ENCODE measurements around the gene ZNF500.

GRCh38 chr16:4701791-4702465 lies 65.0 kb downstream of the ZNF500 start:
- TF ChIP-seq REST (IDR thresholded peaks at IDR 0.05; ENCODE audit: insufficient read depth in 1 of 2, low read depth in 2 of 2, low read length in 2 of 2) (no peak), TAF1 (IDR thresholded peaks at IDR 0.05; ENCODE audit: borderline replicate concordance, insufficient read depth, low read length) (no peak), SIN3A (IDR thresholded peaks at IDR 0.05; ENCODE audit: borderline replicate concordance, insufficient read depth, low read length) (no peak), POLR2AphosphoS5 (IDR thresholded peaks at IDR 0.05; ENCODE audit: low read depth, low read length) (no peak)
